GM19023 (cell line): ENCODE results near the gene MAIP1.
"Not testable (repeated sequence)": the region's sequence is repeated elsewhere in the genome, so short reads cannot be mapped to it uniquely, and the experiment has no call there.

Experiments
- ATAC-seq: cut with Tn5 transposase; IDR thresholded peaks from one replicate; pipeline ENCODE4 v1.9.1; 2021; ENCODE audit warnings: mild to moderate bottlenecking, moderate library complexity; ENCODE audit not compliant: unreplicated experiment

Gene MAIP1

GRCh38 chr2:199955339-199956061 lies at the start of gene MAIP1, which contains the start of gene TYW5:
TSS of gene MAIP1 (plus strand) at chr2:199955582. CDS start at chr2:199955799, 217 bp downstream.
TSS of gene TYW5 (minus strand) at chr2:199955491. CDS start at chr2:199955470, 21 bp downstream.
- peak; percentile 90 for ATAC-seq

GRCh38 chr2:199907008-199907714 lies 48.2 kb upstream of the MAIP1 start:
- ATAC-seq = no peak

GRCh38 chr2:199910338-199911051 lies 44.9 kb upstream of the MAIP1 start:
- ATAC-seq = no peak

GRCh38 chr2:199911052-199911876 lies 44.1 kb upstream of the MAIP1 start, which contains the start of gene C2orf69:
TSS of gene C2orf69 (plus strand) at chr2:199911293. CDS start at chr2:199911439, 146 bp downstream.
- ATAC-seq = peak; percentile 93

GRCh38 chr2:199911877-199912161 lies 43.6 kb upstream of the MAIP1 start:
- no peak for ATAC-seq

GRCh38 chr2:199912553-199913114 lies 42.7 kb upstream of the MAIP1 start:
- not testable (repeated sequence) for ATAC-seq

GRCh38 chr2:199914372-199914958 lies 40.9 kb upstream of the MAIP1 start:
- ATAC-seq = no peak

GRCh38 chr2:199916980-199917379 lies 38.4 kb upstream of the MAIP1 start:
- no peak for ATAC-seq

GRCh38 chr2:199922856-199923255 lies 32.5 kb upstream of the MAIP1 start:
- ATAC-seq = no peak

GRCh38 chr2:199923924-199924323 lies 31.5 kb upstream of the MAIP1 start:
- ATAC-seq = no peak

GRCh38 chr2:199926806-199927205 lies 28.6 kb upstream of the MAIP1 start:
- ATAC-seq = no peak

GRCh38 chr2:199928226-199928625 lies 27.2 kb upstream of the MAIP1 start:
- no peak for ATAC-seq

GRCh38 chr2:199928626-199929025 lies 26.8 kb upstream of the MAIP1 start:
- no peak for ATAC-seq

- no peak for ATAC-seq
These were observed 26.1 kb upstream of the MAIP1 start for GRCh38 chr2:199929262-199929661.

GRCh38 chr2:199932312-199932855 lies 23.0 kb upstream of the MAIP1 start:
- ATAC-seq = no peak

GRCh38 chr2:199933466-199933865 lies 21.9 kb upstream of the MAIP1 start:
- ATAC-seq = no peak

- ATAC-seq = no peak
These were observed 18.8 kb upstream of the MAIP1 start for GRCh38 chr2:199936554-199936953.

- ATAC-seq = peak; percentile 58
These were observed 15.0 kb upstream of the MAIP1 start for GRCh38 chr2:199940373-199940772.

GRCh38 chr2:199943373-199943772 lies 12.0 kb upstream of the MAIP1 start:
- no peak for ATAC-seq

- ATAC-seq = no peak
These were observed 9.2 kb upstream of the MAIP1 start for GRCh38 chr2:199946196-199946595.
